GM12891 (cell line): ENCODE measurements around the gene HID1.
"Not testable (repeated sequence)": the region's sequence is repeated elsewhere in the genome, so short reads cannot be mapped to it uniquely, and the experiment has no call there.

ENCODE experiments used
- DNase-seq: peaks from one replicate; pipeline ENCODE4 v3.0.0; 2011; ENCODE audit warnings: low spot score; ENCODE audit not compliant: insufficient read length
- FAIRE-seq: peaks from 2 replicates; lab custom pipeline; 2011; peaks lifted over from hg19 to GRCh38; lab: Jason Lieb, UNC
- PAX5 ChIP-seq: IDR thresholded peaks from 2 replicates; pipeline ENCODE4 v1.6.1; 2011; ENCODE audit warnings: low read length, moderate library complexity, mild to moderate bottlenecking; ENCODE audit not compliant: insufficient read depth, severe bottlenecking
- POLR2A ChIP-seq: IDR thresholded peaks from 2 replicates; pipeline ENCODE4 v1.6.1; 2011; ENCODE audit warnings: low read depth, low read length, control low read depth
- POLR2AphosphoS5 ChIP-seq: IDR thresholded peaks from 2 replicates; pipeline ENCODE4 v1.6.1; 2011; ENCODE audit warnings: low read depth, low read length, control low read depth
- POU2F2 ChIP-seq: IDR thresholded peaks from 2 replicates; pipeline ENCODE4 v1.6.1; 2011; ENCODE audit warnings: low read depth, mild to moderate bottlenecking, control low read depth, low read length, moderate library complexity
- SPI1 ChIP-seq: IDR thresholded peaks from 2 replicates; pipeline ENCODE4 v1.6.1; 2011; ENCODE audit warnings: low read depth, low read length, control low read depth
- TAF1 ChIP-seq: IDR thresholded peaks from 2 replicates; pipeline ENCODE4 v1.6.1; 2011; ENCODE audit warnings: low read depth, low read length, control low read depth

Gene HID1

GRCh38 chr17:74981979-74982662 is 9.6 kb upstream of the HID1 start:
- DNase-seq, result peak; percentile 64
- peak; percentile 78 for FAIRE-seq
- TF ChIP-seq SPI1 (no peak), POU2F2 (no peak)

GRCh38 chr17:74981318-74981978 is 8.9 kb upstream of the HID1 start:
- FAIRE-seq, result no peak
- TF ChIP-seq POLR2AphosphoS5, result no peak
- no peak for TF ChIP-seq SPI1
- no peak for TF ChIP-seq POLR2A
- TF ChIP-seq TAF1, result no peak

GRCh38 chr17:74979408-74980146 is 7.0 kb upstream of the HID1 start:
- DNase-seq (no peak), FAIRE-seq (no peak)
- TF ChIP-seq TAF1 (no peak), POLR2A (no peak), PAX5 (no peak), POLR2AphosphoS5 (no peak), SPI1 (no peak), POU2F2 (no peak)

More at GRCh38 chr17:74981318-74981978, 8.9 kb upstream of the HID1 start:
- no peak for DNase-seq

GRCh38 chr17:74978240-74978639 is 5.7 kb upstream of the HID1 start:
- FAIRE-seq, result no peak
- no peak for DNase-seq
- TF ChIP-seq POLR2AphosphoS5 (no peak), SPI1 (0 out of 2 replicates have a peak, but pooled peaks have one; percentile 2)

GRCh38 chr17:74977802-74978201 is 5.2 kb upstream of the HID1 start:
- FAIRE-seq, result no peak
- DNase-seq, result no peak
- TF ChIP-seq POLR2A (no peak), POU2F2 (no peak), TAF1 (no peak), POLR2AphosphoS5 (no peak), PAX5 (no peak), SPI1 (no peak)

- DNase-seq, result no peak
- FAIRE-seq, result no peak
- TF ChIP-seq SPI1 (no peak), POLR2AphosphoS5 (no peak), PAX5 (no peak), TAF1 (no peak), POLR2A (no peak), POU2F2 (no peak)
Measured at GRCh38 chr17:74975943-74976342, 3.4 kb upstream of the HID1 start.

GRCh38 chr17:74972973-74973328 is 392 bp upstream of the HID1 start:
- DNase-seq (no peak), FAIRE-seq (no peak)
- TF ChIP-seq POLR2AphosphoS5 (no peak), TAF1 (no peak)

- no peak for TF ChIP-seq POLR2A
- no peak for TF ChIP-seq POLR2AphosphoS5
- no peak for TF ChIP-seq SPI1
- TF ChIP-seq POU2F2, result no peak
- no peak for TF ChIP-seq TAF1
- TF ChIP-seq PAX5, result no peak
- FAIRE-seq (no peak), DNase-seq (no peak)
Measured at GRCh38 chr17:74971842-74972106, 785 bp downstream of the HID1 start.

GRCh38 chr17:74971069-74971841 is 1.3 kb downstream of the HID1 start:
- no peak for TF ChIP-seq SPI1
- TF ChIP-seq POLR2AphosphoS5, result no peak
- TF ChIP-seq POLR2A, result no peak
- no peak for TF ChIP-seq PAX5
- no peak for TF ChIP-seq POU2F2
- TF ChIP-seq TAF1, result no peak
- DNase-seq (no peak), FAIRE-seq (no peak)

GRCh38 chr17:74970395-74970794 is 2.2 kb downstream of the HID1 start:
- DNase-seq (no peak), FAIRE-seq (no peak)
- TF ChIP-seq POU2F2, result no peak

GRCh38 chr17:74969501-74969900 is 3.1 kb downstream of the HID1 start:
- FAIRE-seq, result not testable (repeated sequence)

More at GRCh38 chr17:74969501-74969900, 3.1 kb downstream of the HID1 start:
- not testable (repeated sequence) for DNase-seq
